Endothelial cell of umbilical vein (primary cell): ENCODE measurements around the gene AGMO. TPM values are rescaled to one million over a fixed set of nuclear protein-coding genes. Genes with fewer than 3 reads are reported as not detected.

ENCODE experiments used
- BruUV-seq: library from RNA; stranded (reverse); fragments of 400-500 nt; replicated peaks from 2 replicates; lab custom pipeline; 2021; lab: Mats Ljungman, UMichigan
- CTCF ChIA-PET: fragments of 300-600, 350-600 bp; sonication (Branson Sonifier 250); formaldehyde crosslinking; loops from one replicate; lab custom pipeline; 2021; ENCODE audit warnings: antibody characterized with exemption, inconsistent platforms; lab: Charles Lee
- POLR2A ChIA-PET: fragments of 300-600, 350-600 bp; sonication (Branson Sonifier 250); formaldehyde crosslinking; loops from one replicate; lab custom pipeline; 2021; ENCODE audit warnings: antibody characterized with exemption, inconsistent platforms; lab: Charles Lee
- DNase-seq: peaks from one replicate; pipeline ENCODE4 v3.0.0-alpha.2; 2011; ENCODE audit warnings: low read depth, low spot score
- FAIRE-seq: peaks from 2 replicates; lab custom pipeline; 2011; peaks lifted over from hg19 to GRCh38; lab: Jason Lieb, UNC
- H2AFZ ChIP-seq: 2 replicates; pipeline ENCODE4 v1.6.0; 2012; ENCODE audit warnings: low read depth, low read length, control low read depth, inconsistent platforms
- H3K27ac ChIP-seq: 2 replicates; pipeline ENCODE4 v1.5.1; 2011; ENCODE audit warnings: low read depth, mild to moderate bottlenecking, control low read depth, low read length, moderate library complexity; ENCODE audit not compliant: insufficient read depth
- H3K27me3 ChIP-seq, 2 experiments: 2 replicates each; pipeline versions ENCODE4 v1.6.0 to v1.6.1; 2011; ENCODE audit warnings: low read length in 2 of 2, mixed read lengths in 1 of 2; ENCODE audit not compliant: control insufficient read depth in 2 of 2, insufficient read depth in 2 of 2
- H3K36me3 ChIP-seq, 2 experiments: 2 replicates in 1 of 2; 3 replicates in 1 of 2; pipeline ENCODE4 v1.5.1; 2011; ENCODE audit warnings: low read length in 2 of 2, mild to moderate bottlenecking in 1 of 2, moderate library complexity in 1 of 2; ENCODE audit not compliant: control insufficient read depth in 2 of 2, insufficient read depth in 2 of 2; ENCODE audit errors: extremely low read depth in 1 of 2
- H3K4me1 ChIP-seq: 3 replicates; pipeline ENCODE4 v1.5.1; 2011; ENCODE audit warnings: mild to moderate bottlenecking, low read length; ENCODE audit not compliant: control insufficient read depth, insufficient read depth; ENCODE audit errors: extremely low read depth
- H3K4me2 ChIP-seq: 2 replicates; pipeline ENCODE4 v1.6.1; 2011; ENCODE audit warnings: low read length, control low read depth, mixed read lengths; ENCODE audit not compliant: insufficient read depth
- H3K4me3 ChIP-seq, 3 experiments: fragments of 200-600 bp in 1 of 3; sonication (generic), shearing (Covaris generic) in 1 of 3; replicated peaks in 1 of 3; 2 replicates each; pipeline ENCODE4 v1.5.1; 2011 to 2016; ENCODE audit warnings: control low read depth in 3 of 3, low read length in 3 of 3, mild to moderate bottlenecking in 2 of 3, inconsistent platforms in 1 of 3, low read depth in 1 of 3, moderate library complexity in 1 of 3; ENCODE audit not compliant: insufficient read depth in 1 of 3
- H3K79me2 ChIP-seq: 2 replicates; pipeline ENCODE4 v1.6.0; 2012; ENCODE audit warnings: low read length, inconsistent platforms; ENCODE audit not compliant: control insufficient read depth, insufficient read depth
- H3K9ac ChIP-seq: replicated peaks from 2 replicates; pipeline ENCODE3; 2011; ENCODE audit warnings: low read length, control low read depth; ENCODE audit not compliant: insufficient read depth; ENCODE audit errors: extremely low read depth
- H3K9me1 ChIP-seq: replicated peaks from 3 replicates; pipeline ENCODE4 v1.6.0; 2011; ENCODE audit warnings: mild to moderate bottlenecking, low read length; ENCODE audit not compliant: control insufficient read depth, insufficient read depth; ENCODE audit errors: extremely low read depth
- H3K9me3 ChIP-seq: replicated peaks from 2 replicates; pipeline ENCODE4 v1.5.1; 2012; ENCODE audit warnings: low read length, inconsistent platforms; ENCODE audit not compliant: control insufficient read depth, insufficient read depth
- H4K20me1 ChIP-seq: replicated peaks from 2 replicates; pipeline ENCODE3; 2011; ENCODE audit warnings: mild to moderate bottlenecking, low read length; ENCODE audit not compliant: control insufficient read depth, insufficient read depth; ENCODE audit errors: extremely low read depth
- CTCF ChIP-seq, 2 donors: IDR thresholded peaks; 1 replicate in 1 of 2; 2 replicates in 1 of 2; pipeline ENCODE4 v1.5.1; 2011; ENCODE audit warnings: low read length in 2 of 2, mild to moderate bottlenecking in 2 of 2, moderate library complexity in 2 of 2, control low read depth in 1 of 2, inconsistent platforms in 1 of 2, low read depth in 1 of 2; ENCODE audit not compliant: insufficient read depth in 1 of 2; ENCODE audit errors: extremely low read depth in 1 of 2
- EZH2 ChIP-seq: IDR thresholded peaks from 2 replicates; pipeline ENCODE4 v1.6.1; 2012; ENCODE audit warnings: borderline replicate concordance, low read depth, mild to moderate bottlenecking, moderate library complexity, low read length, inconsistent platforms; ENCODE audit not compliant: severe bottlenecking
- FOS ChIP-seq: IDR thresholded peaks from 2 replicates; pipeline ENCODE4 v1.6.1; 2011; ENCODE audit warnings: mild to moderate bottlenecking, low read length, moderate library complexity, borderline replicate concordance; ENCODE audit not compliant: insufficient read depth
- GATA2 ChIP-seq: IDR thresholded peaks from 2 replicates; pipeline ENCODE4 v1.7.0; 2011; ENCODE audit warnings: low read depth, mild to moderate bottlenecking, moderate library complexity, mixed read lengths, low read length; ENCODE audit not compliant: insufficient read length, insufficient read depth
- JUN ChIP-seq: IDR thresholded peaks from 2 replicates; pipeline ENCODE4 v1.6.1; 2011; ENCODE audit warnings: borderline replicate concordance, low read depth; ENCODE audit not compliant: insufficient read length, insufficient read depth
- MYC ChIP-seq: IDR thresholded peaks from one replicate; pipeline ENCODE4 v1.6.1; 2011; ENCODE audit warnings: mild to moderate bottlenecking, low read depth, low read length
- POLR2A ChIP-seq: IDR thresholded peaks from 2 replicates; pipeline ENCODE4 v1.6.1; 2012; ENCODE audit warnings: low read depth, mild to moderate bottlenecking, control low read depth, low read length
- POLR2AphosphoS5 ChIP-seq: IDR thresholded peaks from 2 replicates; pipeline ENCODE4 v1.6.1; 2012; ENCODE audit warnings: low read depth, mild to moderate bottlenecking, control low read depth, low read length, moderate library complexity; ENCODE audit not compliant: insufficient read depth
- dilution Hi-C: fragments of 300-500 bp; cut with MboI; formaldehyde crosslinking; loops from one replicate; pipeline ENCODE4 v1.15.0; 2019; ENCODE audit warnings: low sequenced_read_pairs; ENCODE audit not compliant: extremely low pct_ligation_motif_present
- intact Hi-C: fragments of 100-400 bp; cut with micrococcal nuclease; formaldehyde crosslinking; loops from one replicate; pipeline ENCODE4 v1.10.0; 2022
- polyA plus RNA-seq, 4 experiments: library from polyadenylated mRNA; depleted of rRNA in 3 of 4; stranded (reverse) in 3 of 4; unstranded in 1 of 4; fragments of >200 nt; gene quantifications; 2 replicates each; pipeline versions ENCODE4 v1.2.1 to v1.2.3, GENCODE V29; 2011 to 2012; ENCODE audit warnings: missing spikeins in 1 of 4
- total RNA-seq: library from RNA; stranded (reverse); gene quantifications from 2 replicates; pipeline ENCODE4 v1.2.3, GENCODE V29; 2021
- TF ChIP-seq, protein P1 (sequence below): IDR thresholded peaks from 2 replicates; pipeline ENCODE4 v1.6.1; 2011; ENCODE audit not compliant: insufficient read depth, insufficient read length

AGMO gene
- total and polyA plus RNA-seq, 2 donors (not counting 3 experiments of a cell fraction or from before 2014, with no cell fraction given): 0.23 to 0.40 TPM

DNA sequence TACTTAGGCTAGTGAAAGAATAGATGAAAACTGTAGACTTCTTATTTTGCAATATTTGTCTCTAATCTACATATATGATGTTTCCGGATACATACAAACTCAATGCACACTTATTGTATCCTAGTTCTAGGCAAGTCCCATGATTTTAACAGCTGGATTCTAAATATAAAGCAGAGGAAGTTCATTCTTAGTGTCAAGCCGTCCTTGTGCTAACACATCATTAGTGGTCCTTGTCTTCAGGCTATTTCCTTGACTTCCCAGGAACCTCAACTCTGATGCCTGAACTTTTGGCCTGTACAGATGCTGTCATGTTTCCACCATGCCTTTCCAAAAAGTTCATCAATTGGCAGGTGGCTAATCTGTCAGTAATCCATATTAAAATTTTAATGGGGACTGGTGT is 357.4 kb downstream of the AGMO start:
- DNase-seq: no peak
- Histone ChIP-seq H3K36me3 (no peaks in the 10 kb centered on the region), H3K27ac (no peak overlapping the region), H3K9ac (no peak overlapping the region), H3K4me1 (no peaks in the 10 kb centered on the region), H3K4me3 (no peak overlapping the region), H3K27me3 (no peaks in the 10 kb centered on the region), H3K79me2 (no peaks in the 10 kb centered on the region), H3K9me1 (no peaks in the 10 kb centered on the region), H2AFZ (no peak overlapping the region), H3K4me2 (no peak overlapping the region), H3K9me3 (no peaks in the 10 kb centered on the region), H4K20me1 (no peaks in the 10 kb centered on the region)
- BruUV-seq: no TSS peak
- dilution Hi-C loops: no loop called here
- no peak for FAIRE-seq
- TF ChIP-seq, protein P1, sequence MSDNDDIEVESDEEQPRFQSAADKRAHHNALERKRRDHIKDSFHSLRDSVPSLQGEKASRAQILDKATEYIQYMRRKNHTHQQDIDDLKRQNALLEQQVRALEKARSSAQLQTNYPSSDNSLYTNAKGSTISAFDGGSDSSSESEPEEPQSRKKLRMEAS: no peak
- TF ChIP-seq EZH2 (no peak), CTCF (IDR thresholded peaks at IDR 0.05; ENCODE audit: extremely low read depth in 1 of 2, insufficient read depth in 1 of 2, low read depth in 1 of 2, low read length in 2 of 2) (no peak), JUN (no peak), POLR2A (no peak), POLR2AphosphoS5 (no peak), FOS (no peak), GATA2 (no peak), MYC (no peak)
- POLR2A ChIA-PET: no interaction called here
- CTCF ChIA-PET: no interaction called here
- intact Hi-C loops: loop anchor here (10.0 kb wide), 1 partner anchor 530 kb away; no protein-coding TSS in a partner anchor
